GM15510 (cell line): Measurements from ENCODE around the gene SNX10.

Source experiments
- POLR2A ChIP-seq: IDR thresholded peaks from 3 replicates; pipeline ENCODE4 v1.6.1; 2011; ENCODE audit warnings: borderline replicate concordance; ENCODE audit not compliant: insufficient read length; ENCODE audit errors: extremely low read depth

The SNX10 gene

DNA sequence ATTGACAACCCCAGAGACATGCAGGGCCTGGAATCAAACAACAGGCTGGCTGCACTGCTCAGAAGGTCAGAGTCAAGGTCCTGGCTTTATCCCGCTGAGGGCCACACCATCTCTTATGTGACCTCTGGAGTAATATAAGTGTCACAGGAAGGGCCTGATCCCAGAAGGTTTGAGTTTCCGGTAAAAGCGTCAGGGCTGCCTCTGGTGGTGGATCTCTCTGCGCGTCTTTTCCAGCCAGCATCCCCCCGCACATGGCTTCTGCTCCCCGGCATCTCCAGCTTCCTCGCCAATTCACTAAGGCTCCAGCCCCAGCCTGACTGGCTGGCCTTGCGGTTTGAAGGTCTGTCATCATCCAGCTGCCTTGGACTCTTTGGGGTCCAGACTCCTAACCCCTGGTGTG is 54.2 kb downstream of the SNX10 start:
- no peak for TF ChIP-seq POLR2A

GRCh38 chr7:26346611-26347203 is 55.0 kb downstream of the SNX10 start:
- no peak for TF ChIP-seq POLR2A

- no peak for TF ChIP-seq POLR2A
Observed at GRCh38 chr7:26348234-26348851, 56.7 kb downstream of the SNX10 start.

- TF ChIP-seq POLR2A = no peak
Observed at GRCh38 chr7:26349005-26349915, 57.6 kb downstream of the SNX10 start.

GRCh38 chr7:26351171-26351570 is 59.5 kb downstream of the SNX10 start:
- TF ChIP-seq POLR2A = no peak

DNA sequence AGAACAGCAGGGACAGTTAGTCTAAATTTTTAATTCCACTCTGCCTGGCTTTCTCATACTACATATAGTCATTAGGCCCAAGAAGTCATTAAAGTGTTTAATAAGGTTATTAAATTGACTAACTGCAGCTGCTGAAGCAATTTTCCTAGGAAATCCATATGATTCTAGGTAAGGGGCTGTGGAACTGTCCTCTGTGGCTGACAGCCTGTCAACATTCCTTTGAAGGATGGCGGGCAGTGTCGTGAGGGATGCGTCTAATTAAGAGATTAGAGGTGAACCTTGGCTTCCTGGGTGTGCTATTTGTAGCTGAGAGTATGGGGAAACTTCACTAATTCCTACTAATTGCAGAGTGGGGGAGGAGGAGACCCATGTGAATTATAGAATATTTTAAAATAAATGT is 64.6 kb downstream of the SNX10 start:
- no peak for TF ChIP-seq POLR2A

DNA sequence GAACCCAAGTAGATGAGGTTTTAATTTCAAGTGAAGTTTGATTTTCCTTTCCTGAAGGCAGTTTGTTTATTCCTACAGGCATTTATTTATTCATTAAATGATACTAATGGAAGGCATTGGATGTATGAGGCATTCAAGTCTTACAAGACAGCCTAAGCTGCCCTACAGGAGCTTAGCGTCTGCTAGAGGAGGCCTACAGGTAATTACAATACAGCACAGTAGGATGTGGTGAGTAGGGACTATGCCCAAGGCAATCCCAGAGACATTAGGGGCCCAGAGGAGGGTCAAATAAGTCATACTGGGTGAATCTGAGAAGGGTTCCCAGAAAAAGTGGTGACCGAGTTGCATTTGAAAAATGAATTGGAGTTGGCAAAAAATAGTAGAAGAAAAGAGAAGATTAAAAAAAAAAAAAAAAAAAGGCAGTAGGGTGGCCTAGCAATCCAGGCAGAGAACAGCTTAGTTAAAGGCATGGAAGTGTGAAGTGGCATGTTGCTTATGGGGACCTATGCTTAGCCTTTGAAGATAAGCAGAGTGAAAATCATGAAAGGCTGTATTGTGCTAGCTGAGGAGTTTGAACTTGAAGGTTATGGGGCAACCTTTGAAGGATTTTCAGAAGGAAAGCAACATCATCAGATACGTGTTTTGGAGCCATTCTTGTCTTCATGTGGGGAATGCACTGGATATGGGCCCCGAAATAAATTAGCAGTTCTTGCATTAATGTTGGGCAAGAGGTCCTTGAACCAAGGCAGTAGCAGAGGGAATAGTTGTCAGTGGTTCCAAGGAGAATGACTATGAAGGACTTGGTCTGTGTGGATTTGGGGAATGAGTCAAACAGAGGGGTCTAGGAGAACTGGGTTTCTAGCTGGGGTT is 65.5 kb downstream of the SNX10 start:
- no peak for TF ChIP-seq POLR2A

GRCh38 chr7:26357799-26358151 is 66.1 kb downstream of the SNX10 start:
- TF ChIP-seq POLR2A = no peak

DNA sequence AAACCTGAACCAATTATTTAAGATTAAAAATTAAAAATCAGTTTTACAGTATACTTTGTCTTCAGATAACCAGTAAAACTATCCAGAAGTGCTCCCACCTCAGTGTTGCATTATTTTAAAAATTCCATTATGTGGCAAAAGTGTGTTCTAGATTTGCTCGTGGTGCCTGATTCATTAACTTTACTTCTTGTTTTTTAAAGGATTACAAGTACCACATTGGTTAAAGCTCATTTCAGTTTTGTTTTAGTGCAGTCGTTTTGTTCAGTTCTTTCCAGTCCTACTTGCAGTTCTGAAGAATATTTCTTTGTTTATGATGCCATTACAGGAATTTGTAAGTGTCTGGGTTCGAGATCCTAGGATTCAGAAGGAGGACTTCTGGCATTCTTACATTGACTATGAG is 69.0 kb downstream of the SNX10 start:
- TF ChIP-seq POLR2A = no peak

GRCh38 chr7:26361637-26362036 is 70.0 kb downstream of the SNX10 start:
- no peak for TF ChIP-seq POLR2A

- TF ChIP-seq POLR2A = no peak
Observed at GRCh38 chr7:26363465-26363864, 71.8 kb downstream of the SNX10 start.

DNA sequence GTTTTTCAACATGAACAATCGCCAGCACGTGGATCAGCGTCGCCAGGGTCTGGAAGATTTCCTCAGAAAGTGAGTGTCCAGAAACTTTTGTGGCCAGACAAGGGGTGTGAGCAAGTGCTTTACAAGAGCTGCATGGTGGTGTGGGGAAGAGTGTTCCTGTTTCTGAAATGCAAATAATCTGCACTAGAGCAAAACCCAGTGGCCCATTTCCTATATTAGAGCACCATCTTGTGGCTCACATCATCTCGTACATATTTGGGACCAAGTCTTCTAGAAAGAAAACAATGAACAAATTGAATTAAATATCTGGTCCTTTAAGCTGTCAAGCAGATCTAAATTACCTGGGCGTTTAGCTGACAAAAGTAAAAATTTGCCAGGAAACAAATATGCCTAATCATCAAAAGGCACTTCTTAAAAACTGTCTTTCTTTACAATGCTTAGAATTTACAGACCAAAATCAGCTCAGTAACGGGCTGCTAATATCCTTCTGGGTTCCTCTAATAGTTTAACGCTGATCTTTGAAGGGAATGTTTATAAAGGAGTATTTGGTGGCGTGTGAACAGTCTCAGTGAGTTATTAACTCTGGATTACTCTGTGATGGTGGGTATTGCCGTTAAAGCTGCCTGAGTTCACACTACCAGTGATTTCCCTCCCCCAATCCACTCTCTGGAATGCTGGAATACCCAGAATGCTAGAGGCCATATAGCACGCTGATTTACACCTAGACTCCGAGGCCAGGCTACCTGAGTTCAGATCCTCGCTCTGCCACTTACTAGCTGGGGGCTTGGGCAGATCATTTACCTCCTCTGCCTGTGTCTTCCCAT is 73.6 kb downstream of the SNX10 start:
- TF ChIP-seq POLR2A = no peak

DNA sequence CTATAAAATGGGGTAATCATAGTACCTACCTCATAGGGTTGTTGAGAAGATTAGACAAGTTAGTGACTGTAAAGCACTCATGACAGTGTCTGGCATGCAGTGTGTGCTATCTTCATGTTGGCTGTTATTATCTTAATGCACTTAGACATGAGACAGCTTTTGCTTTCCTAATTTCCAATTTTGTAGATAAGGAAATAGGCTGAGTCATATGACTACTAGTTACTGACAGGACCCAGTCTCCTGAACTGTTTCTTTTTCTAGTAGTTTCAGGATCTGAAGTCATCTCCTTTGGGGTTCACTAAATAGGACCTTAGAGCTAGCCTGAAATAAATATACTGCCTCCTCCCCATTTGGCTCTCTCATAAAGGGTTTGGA is 74.2 kb downstream of the SNX10 start:
- TF ChIP-seq POLR2A = no peak

GRCh38 chr7:26367219-26367711 is 75.6 kb downstream of the SNX10 start:
- no peak for TF ChIP-seq POLR2A
